Measurements from ENCODE around the gene PSD.

The PSD gene

DNA sequence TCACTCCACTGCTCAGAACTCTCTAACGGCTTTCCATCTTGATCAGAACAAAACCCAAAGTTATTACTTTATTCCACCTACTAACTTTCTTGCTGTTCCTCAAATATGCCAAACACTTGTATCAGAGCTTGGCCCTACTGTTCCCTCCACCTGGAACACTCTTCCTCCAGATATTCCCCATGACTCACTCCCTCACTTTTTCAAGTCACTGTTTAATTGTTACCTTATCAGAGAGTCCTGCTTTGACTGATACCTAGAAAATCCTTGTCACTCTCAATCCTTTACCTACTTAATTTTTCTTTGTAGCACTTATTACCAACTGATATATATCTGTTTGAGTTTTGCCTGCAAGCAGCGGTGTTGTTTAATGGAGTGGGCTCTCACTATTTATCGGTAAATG, 28.7 kb downstream of the PSD start:
- DNase-seq (ENCODE audit: low read depth): no peak

DNA sequence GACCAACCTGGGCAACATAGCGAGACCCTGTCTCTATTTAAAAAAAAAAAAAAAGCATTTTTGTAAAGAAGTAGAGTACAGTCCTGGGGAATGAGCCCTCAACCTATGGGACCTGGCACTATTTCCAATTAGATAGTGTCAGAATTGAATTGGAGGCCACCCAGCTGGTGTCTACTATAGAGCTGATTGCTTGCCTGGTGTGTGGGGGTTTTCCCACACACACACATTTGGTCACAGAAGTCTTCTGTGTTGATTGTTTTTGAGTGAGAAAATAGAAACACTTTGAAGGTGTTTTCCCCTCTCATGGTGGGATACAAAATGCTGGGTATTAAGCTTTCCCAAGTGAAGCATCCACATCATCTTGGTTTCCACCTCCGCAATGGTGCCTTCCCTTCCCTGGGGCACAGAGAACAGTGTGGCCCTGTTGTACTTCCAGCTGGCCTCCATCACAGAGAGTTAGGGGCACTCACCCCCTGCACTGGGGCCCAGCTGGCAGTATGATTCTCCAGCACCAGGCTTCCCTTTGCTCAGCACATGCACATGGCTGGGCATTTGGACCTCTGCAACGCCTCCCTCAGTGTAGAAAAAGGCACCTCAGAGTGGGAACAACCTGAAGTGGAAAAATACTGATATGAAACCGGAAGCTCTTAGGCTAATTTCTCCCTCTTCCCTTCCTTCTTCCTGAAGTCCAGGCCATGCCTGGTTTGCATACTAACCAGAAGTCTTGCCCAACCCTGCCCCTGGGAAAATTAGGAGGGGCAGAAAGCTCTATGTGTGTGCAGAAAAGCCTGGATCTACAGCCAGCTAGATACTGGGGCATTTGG, 33.8 kb downstream of the PSD start:
- no peak for DNase-seq (ENCODE audit: low read depth)

DNA sequence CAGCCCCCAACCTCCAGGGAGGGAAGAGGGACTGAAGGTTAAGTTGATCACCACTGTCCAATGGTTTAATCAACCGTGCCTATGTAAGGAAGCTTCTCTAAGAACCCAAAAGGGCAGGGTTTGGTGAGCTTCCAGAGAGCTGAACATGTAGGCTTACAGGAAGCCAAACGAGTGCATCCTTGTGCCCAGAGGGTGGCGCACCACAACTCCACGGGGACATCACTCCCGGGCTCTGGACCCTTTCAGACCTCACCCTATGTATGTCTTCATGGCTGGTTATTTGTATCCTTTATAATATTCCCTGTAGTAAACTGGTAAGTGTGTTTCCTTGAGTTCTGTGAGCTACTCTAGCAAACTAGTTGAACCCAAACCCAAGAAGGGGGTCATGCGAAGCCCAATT, 34.5 kb downstream of the PSD start:
- DNase-seq (ENCODE audit: low read depth): no peak

DNA sequence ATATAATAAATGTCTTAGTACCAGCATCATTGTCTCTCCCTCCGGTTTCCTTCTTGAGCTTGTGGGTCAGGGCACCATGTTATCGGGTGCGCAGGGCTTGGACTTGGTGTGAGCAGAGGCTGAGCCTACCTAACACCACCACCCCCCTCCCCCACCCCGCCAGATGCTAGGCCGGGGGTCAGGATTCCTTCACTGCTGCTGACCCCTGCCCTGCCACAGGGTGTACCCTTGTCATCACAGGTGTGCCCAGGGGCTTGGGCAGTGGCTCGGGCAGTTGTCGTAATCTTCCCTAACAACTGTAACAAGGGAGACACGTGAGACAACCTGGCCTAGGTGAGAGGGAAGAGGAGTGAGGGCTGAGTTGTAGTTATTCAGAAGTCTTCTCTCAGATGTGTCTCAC, 35.7 kb downstream of the PSD start:
- DNase-seq (ENCODE audit: low read depth): no peak

DNA sequence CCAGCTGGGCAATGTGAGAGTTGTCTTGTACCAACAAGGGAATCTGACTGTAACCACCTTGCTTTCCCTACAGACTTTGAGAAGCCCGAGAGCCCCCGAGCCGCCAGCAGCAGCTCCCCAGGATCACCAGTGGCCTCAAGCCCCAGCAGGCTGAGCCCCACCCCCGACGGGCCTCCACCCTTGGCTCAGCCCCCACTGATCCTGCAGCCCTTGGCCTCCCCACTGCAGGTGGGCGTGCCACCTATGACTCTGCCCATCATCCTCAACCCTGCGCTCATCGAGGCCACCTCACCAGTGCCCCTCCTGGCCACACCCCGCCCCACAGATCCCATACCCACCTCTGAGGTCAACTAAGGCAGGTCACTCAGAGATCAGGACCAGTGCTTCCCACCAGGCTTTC, 36.6 kb downstream of the PSD start:
- no peak for DNase-seq (ENCODE audit: low read depth)

DNA sequence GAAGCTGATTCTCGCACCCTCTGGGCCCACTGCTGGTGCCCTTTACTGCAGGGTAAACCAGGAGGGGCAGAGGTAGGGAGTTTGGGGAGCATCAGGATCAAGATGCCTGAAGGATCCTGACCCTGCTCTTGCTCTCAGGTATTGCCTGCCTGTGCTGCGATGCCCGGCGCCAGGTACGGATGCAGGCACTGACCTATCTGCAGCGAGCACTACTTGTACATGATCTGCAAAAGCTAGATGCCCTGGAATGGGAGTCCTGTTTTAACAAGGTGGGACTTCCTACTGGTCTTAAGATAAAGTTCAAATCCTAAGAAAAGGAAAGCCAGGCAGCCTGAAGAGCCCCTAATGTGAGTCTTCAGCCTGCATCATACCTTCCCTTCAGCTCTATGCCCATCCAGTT, 39.2 kb downstream of the PSD start:
- no peak for DNase-seq (ENCODE audit: low read depth)

DNA sequence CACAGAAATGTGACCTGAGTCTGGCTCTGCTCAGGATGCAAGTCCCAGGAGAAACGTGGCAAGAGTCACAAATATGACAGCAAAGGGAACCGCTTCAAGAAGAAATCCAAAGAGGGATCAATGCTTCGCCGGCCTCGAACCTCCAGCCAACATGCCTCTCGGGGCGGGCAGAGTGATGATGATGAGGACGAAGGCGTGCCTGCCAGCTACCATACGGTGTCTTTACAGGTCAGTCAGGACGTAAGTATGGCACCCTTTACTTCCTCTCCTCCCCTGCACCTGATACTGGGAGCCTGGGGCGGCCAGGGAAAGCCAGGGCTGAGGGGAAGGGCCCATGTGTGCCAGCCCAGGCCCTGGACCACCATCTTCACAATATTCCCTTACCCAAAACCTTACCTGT, 41.7 kb downstream of the PSD start:
- DNase-seq (ENCODE audit: low read depth): no peak

DNA sequence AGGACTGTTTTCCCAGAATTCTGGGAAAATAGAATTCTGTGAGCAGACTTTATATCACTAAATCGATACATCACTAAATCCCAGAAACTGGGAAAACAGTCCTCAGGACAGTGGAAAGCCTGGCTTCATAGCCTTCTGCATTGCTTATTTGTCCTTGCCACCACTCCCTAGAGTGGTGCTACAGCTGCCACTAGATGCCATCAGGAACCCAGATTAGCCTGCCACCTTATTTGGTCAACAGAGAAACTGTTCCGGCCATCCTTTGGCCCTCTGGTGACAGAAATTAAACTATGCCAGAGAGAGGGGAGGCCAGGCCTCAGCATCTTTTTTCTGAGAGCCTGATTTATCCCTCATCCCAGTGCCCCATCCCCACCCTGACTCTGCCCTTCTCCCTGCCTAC, 42.7 kb downstream of the PSD start:
- DNase-seq (ENCODE audit: low read depth): no peak

DNA sequence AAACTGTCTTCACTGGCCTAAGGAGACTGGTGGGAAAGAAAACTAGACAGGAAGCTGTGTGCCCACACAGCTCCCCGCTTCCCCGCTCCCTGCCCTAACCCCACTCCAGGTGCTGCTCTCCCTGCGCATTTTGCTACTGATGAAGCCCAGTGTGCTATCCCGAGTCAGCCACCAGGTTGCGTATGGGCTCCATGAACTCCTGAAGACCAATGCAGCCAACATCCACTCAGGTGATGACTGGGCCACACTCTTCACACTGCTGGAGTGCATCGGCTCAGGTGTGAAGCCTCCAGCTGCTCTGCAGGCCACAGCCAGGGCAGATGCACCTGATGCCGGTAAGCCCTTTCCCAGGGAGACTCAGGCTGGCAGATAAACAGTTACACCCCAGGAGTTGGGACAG, 43.3 kb downstream of the PSD start:
- DNase-seq (ENCODE audit: low read depth): no peak

DNA sequence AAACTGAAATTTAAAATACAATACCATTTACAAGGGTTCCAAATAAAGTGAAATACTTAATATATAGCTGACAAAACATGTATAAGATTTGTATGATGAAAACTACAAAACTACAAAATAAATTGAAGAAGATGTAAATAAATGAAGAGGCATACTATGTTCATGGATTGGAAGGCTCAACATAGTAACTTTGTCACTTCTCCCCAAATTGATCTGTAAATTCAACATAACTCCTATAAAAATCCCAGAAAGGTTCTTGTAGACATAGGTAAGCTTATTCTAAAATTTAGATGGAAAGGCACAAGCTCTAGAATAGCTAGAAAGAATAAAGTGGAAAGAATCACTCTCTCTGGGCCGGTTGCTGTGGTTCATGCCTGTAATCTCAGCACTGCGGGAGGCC, 47.3 kb downstream of the PSD start:
- DNase-seq (ENCODE audit: low read depth): no peak

DNA sequence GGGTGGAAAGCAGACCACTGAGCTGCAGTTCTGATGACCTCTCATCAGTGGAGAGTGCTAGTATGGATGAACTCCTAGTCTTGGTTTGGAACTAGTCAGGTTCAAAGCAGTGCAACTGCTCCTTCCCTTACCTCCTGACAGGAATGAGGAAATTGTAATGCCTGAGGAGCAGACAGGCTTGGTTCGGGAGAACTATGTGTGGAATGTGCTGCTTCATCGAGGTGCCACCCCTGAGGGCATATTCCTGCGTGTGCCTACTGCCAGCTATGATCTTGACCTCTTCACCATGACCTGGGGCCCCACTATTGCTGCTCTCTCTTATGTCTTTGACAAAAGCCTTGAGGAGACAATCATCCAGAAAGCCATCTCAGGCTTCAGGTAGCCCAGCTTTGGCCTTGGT, 50.5 kb downstream of the PSD start:
- no peak for DNase-seq (ENCODE audit: low read depth)

DNA sequence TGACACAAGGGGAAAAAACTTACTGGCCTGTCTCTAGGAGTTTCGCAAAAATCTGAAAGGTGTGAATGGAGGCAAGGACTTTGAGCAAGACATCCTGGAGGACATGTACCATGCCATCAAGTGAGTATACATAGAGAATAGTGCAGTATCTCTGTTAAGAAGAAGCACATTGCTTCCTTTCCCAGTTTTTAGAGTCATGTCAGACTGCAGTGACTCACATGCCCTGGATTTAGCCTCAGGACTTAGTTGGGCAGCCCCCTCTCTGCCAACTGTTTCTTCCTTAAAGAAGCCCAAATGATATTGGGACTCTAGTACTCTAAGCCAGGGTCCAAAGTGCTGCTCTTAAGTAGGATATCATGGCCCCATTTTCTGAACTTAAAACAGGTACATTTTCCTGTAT, 51.1 kb downstream of the PSD start:
- DNase-seq (ENCODE audit: low read depth): no peak

DNA sequence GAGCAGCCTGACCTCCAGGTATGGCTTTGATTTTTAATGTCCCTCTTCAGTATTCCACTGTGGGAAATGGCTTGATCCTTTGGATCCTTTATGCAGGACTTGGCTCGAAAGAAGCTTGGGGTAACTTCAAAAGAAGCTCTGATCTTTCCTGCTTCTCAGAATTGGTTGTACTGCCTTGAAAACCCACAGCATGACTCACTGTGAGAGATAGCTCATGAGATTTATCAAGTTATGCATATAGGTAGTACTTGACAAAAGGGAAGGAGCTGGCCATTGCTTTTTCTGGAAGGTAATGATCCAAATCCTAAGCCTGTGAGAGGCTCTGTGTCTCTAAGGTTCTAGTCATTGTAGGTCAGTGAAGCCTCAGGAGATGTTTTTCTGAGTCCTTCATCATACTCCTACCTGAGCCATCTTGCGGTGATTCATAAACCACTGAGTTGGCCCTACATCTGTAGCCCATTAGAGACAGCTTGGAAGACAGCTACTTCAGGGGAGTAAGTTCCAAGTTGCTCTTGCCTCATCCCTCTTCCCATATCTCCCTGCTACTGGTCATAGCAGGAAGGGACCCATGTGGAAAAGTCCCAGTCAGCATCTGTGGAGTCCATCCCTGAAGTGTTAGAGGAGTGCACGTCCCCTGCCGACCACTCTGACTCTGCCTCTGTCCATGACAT, 59.7 kb downstream of the PSD start:
- DNase-seq (ENCODE audit: low read depth): no peak

DNA sequence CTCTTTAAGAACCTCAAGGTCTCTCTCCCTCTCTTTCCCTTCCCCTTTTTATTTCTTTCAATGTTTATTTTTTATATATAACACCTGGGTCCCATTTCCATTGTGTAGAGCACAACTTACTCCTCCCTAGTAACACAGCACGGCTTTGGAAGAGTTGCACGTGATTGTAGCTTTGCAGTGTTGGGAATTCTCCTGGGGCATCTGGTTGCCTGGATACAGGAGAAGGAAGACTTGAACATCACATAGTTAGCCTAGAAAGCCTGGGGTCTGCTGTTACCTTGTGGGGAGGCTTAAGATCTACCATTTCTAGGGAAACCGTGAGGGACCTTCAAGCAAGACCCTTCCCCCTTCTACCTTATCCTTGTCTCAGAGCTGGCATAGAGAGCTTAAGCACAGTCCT, 64.1 kb downstream of the PSD start:
- DNase-seq (ENCODE audit: low read depth): no peak
